Lower lobe of right lung (tissue), 2 donors: ENCODE measurements around the gene NRCAM. TPM values are rescaled to one million over a fixed set of nuclear protein-coding genes. Genes with fewer than 3 reads are reported as not detected.

Experiments
- ATAC-seq, 2 donors: fragments of 200-7000 bp; cut with Tn5 transposase; one replicate each; pipeline ENCODE4 v1.9.1; 2020 to 2022; ENCODE audit warnings: mild to moderate bottlenecking in 2 of 2, moderate library complexity in 2 of 2
- DNase-seq: peaks from one replicate; pipeline ENCODE4 v3.0.0-alpha.2; 2020
- H3K27ac ChIP-seq: fragments of 200-600 bp; one replicate; pipeline ENCODE4 v1.8.0; 2022
- H3K27me3 ChIP-seq: fragments of 200-600 bp; one replicate; pipeline ENCODE4 v1.8.0; 2022; ENCODE audit warnings: low read depth
- H3K36me3 ChIP-seq: fragments of 200-600 bp; one replicate; pipeline ENCODE4 v1.8.0; 2022; ENCODE audit warnings: mild to moderate bottlenecking
- H3K4me1 ChIP-seq: fragments of 200-600 bp; one replicate; pipeline ENCODE4 v1.8.0; 2022
- H3K4me3 ChIP-seq: fragments of 200-600 bp; one replicate; pipeline ENCODE4 v1.8.0; 2022; ENCODE audit warnings: mild to moderate bottlenecking
- H3K9me3 ChIP-seq: fragments of 200-600 bp; one replicate; pipeline ENCODE4 v1.8.0; 2022
- CTCF ChIP-seq: fragments of 200-600 bp; IDR thresholded peaks from one replicate; pipeline ENCODE4 v1.8.0; 2022; ENCODE audit warnings: antibody characterized with exemption, mild to moderate bottlenecking
- intact Hi-C: fragments of 100-400 bp; cut with DNase I; formaldehyde crosslinking; loops from one replicate; pipeline ENCODE4 v1.11.0; 2022
- total RNA-seq: library from RNA; stranded (reverse); fragmentation: NEBNext Ultra II Directional; extraction: Animal tissue kit (Norgen Biotek cat#: 25700); gene quantifications from one replicate; pipeline ENCODE4 v1.2.1, GENCODE V29; 2021
- donor health status: DM: no; HTN: yes; CAD: no; lungs with severe emphysema.

NRCAM gene
- total RNA-seq, 1 donor from 2014 or later: 2.6 TPM

- H3K9me3 ChIP-seq: no peaks in the 10 kb centered on the region
- peak overlapping the region; percentile 2 for H3K27ac ChIP-seq
- DNase-seq (no peak), ATAC-seq (no peak)
- H3K27me3 ChIP-seq: no peaks in the 10 kb centered on the region
- no peak for TF ChIP-seq CTCF
- H3K4me3 ChIP-seq: no peak overlapping the region
- intact Hi-C loops: no loop called here
- no peaks in the 10 kb centered on the region for H3K36me3 ChIP-seq
- peaks cover 9% of the 10 kb centered on the region for H3K4me1 ChIP-seq
Observed at GRCh38 chr7:108120933-108121332, 335.3 kb downstream of the NRCAM start.

DNA sequence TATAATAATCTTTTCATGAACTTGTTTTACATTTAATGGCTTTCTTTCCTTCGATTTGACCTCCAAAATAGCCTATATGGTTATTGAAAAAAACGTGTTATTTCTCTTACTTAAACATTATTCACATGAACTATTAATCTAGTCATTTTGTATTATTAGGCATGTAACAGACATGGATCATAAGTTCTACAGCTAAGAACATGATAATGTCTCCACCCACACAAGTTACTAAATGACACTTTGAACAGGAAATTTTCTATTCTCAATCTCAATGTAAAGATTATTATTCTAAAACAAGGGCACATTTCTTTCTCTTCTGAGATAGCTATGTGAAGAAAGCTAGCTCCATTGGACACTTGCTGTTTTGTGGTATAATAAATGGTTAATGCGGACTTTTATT lies 336.0 kb downstream of the NRCAM start:
- Histone ChIP-seq H3K27me3 (no peaks in the 10 kb centered on the region), H3K4me3 (no peak overlapping the region), H3K27ac (peak overlapping the region; percentile 2), H3K9me3 (no peaks in the 10 kb centered on the region), H3K4me1 (peaks cover 9% of the 10 kb centered on the region), H3K36me3 (no peaks in the 10 kb centered on the region)
- intact Hi-C loops: no loop called here
- DNase-seq (no peak), ATAC-seq (no peak)
- no peak for TF ChIP-seq CTCF

DNA sequence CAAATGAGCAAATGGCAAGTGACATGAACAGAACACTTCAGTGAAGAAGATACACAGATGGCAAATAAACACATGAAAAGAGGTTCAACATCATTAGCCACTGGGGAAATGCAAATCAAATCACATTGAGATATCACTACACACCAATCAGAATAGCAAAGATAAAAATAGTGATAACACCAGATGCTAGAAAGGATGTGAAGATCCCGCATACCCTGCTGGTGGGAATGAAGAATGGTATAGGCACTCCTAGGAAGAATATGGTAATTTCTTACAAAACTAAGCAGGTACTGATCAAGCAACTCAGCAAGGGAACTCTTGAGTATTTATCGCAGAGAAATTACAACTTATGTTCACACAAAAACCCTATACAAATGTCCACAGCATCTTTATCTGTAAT lies 337.3 kb downstream of the NRCAM start:
- Histone ChIP-seq H3K36me3 (no peaks in the 10 kb centered on the region), H3K27me3 (no peaks in the 10 kb centered on the region), H3K4me3 (no peak overlapping the region), H3K27ac (no peak overlapping the region), H3K4me1 (peaks cover 9% of the 10 kb centered on the region), H3K9me3 (no peaks in the 10 kb centered on the region)
- intact Hi-C loops: no loop called here
- DNase-seq (no peak), ATAC-seq (no peak)
- no peak for TF ChIP-seq CTCF

DNA sequence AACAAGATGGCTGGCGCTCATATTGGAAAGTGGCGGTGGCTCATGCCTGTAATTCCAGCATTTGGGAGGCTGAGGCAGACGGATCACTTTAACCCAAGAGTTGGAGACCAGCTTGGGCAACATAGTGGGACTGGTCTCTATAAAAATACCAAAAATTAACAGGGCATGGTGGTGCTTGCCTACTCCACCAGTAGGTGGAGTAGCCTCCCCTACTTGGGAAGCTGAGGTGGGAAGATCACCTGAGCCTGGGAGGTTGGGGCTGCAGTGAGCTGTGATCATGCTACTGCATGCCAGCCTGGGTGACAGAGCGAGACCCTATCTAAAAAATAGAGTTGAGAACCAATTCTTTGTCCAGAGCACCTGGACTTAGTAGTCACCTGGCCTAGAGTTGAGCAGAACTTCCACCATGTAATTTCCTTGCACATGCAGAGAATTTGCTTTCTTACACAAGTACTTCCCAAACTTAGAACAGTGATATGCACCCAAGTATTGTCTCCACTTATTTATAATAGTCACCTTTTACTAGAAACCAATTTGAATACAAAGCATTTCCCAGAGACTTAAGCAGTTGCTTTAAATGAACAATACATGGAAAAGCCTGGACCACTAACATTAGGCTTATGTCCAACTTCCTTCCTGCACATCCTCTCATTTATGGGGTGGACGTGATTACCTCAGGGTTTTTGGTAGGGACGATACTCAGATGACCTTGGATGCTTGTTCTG lies 342.0 kb downstream of the NRCAM start:
- Histone ChIP-seq H3K9me3 (no peaks in the 10 kb centered on the region), H3K27me3 (no peaks in the 10 kb centered on the region), H3K36me3 (no peaks in the 10 kb centered on the region), H3K4me1 (no peaks in the 10 kb centered on the region), H3K27ac (no peak overlapping the region), H3K4me3 (no peak overlapping the region)
- ATAC-seq (no peak), DNase-seq (no peak)
- peak; percentile 36 for TF ChIP-seq CTCF
- intact Hi-C loops: no loop called here

DNA sequence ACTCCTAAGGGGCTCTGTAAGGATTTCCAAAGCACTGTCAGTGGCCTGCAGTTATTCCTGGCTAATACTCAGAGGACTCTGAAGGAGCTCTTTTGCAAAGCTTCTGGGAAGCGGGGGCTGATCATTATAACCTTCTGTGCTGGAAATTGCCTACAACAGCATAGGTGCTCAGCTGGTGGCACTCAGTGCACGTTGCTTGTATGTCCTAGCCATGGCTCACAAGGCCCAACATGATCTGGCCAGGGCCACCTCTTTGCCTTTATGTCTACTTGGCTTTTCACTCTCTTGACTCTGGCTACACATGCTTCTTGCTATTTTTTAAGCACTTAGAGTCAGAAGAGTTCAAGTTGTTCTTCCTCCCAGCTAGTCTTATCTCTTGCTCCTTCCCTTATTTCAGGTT lies 343.6 kb downstream of the NRCAM start:
- Histone ChIP-seq H3K36me3 (no peaks in the 10 kb centered on the region), H3K27me3 (no peaks in the 10 kb centered on the region), H3K27ac (no peak overlapping the region), H3K4me3 (no peak overlapping the region), H3K9me3 (no peaks in the 10 kb centered on the region), H3K4me1 (no peaks in the 10 kb centered on the region)
- ATAC-seq (no peak), DNase-seq (no peak)
- intact Hi-C loops: no loop called here
- no peak for TF ChIP-seq CTCF
